HG03354 (cell line): Measurements from ENCODE around the gene VSIG1.

Source experiments
- ATAC-seq: cut with Tn5 transposase; IDR thresholded peaks from one replicate; pipeline ENCODE4 v1.9.1; 2021; ENCODE audit warnings: mild to moderate bottlenecking; ENCODE audit not compliant: unreplicated experiment, poor library complexity, severe bottlenecking

Gene VSIG1

GRCh38 chrX:108127152-108127551, 82.3 kb downstream of the VSIG1 start:
- no peak for ATAC-seq
